ENCODE results near the gene NOL4L.

The NOL4L gene

DNA sequence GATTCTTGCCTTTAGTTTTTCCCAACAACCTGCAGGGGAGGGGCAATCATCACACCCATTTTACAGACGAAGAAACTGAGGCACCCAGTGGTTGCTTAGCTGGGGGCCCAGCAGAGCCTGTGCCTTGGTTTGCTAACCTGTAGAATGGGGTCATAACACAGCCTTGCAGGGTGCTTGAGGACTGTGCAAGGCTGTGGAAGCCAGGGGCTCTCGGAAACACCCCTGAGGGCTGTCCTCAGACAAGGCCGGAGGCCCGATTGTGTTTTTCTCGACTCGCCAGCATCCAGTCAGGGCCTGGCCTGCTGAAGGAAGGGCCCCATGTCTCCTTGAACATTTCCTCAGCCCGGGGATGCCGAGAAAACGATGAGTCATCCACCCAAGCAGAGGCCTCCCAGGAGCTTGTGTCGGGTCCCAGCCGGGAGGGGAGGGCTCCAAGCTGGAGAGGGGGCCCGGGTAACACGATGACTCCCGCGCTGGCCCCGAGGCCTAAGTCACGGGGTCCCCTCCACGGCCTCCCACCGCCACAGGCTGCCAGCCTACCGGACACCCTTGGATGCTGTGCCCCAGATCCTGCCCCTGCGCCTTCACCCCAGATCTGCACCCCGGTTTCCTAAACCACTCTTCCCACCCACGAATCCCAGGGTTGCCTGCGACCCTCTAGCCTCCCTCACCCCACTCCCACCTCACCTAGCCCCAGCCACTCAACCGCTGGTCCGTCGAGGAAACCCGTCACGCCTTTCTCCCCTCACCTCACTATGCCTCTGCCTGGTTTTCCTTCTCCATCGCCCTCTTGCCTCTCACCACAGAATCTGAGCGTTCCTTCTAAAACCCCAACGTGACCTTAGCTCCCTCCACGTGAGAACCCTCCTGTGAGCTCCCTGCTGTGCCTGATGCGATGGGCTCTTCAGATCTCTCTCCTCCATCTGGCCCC is 10.6 kb downstream of the NOL4L start:
- DNase-seq, result no peak

DNA sequence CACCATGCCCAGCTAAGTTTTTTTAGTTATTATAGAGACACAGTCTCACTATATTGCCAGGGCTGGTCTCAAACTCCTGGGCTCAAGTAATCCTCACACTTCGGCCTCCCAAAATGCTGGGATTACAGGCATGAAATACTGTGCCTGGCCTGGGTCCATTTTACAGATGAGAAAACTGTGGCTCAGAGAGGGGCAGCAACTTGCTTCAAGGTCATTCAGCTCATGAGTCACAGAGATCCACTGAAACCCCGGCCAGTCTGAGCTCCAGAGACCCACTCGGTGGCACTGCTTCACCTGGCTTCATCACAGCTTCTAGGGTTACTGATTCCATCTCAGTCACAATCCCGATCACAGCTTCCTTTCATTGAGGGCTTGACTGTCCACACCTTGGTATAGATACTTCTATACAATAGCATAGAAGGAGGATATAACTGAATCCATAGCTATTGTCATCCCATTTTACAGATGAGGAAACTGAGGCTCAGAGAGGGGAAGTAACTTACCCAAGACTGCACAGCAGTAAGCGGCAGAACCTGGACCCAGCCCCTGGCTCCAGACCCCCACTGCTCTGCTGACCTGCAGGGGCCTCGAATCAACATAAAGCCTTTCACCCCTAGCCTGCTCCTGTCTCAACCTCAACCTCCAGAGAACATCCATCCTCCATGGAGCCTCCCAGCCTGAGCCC is 11.8 kb downstream of the NOL4L start:
- no peak for DNase-seq

DNA sequence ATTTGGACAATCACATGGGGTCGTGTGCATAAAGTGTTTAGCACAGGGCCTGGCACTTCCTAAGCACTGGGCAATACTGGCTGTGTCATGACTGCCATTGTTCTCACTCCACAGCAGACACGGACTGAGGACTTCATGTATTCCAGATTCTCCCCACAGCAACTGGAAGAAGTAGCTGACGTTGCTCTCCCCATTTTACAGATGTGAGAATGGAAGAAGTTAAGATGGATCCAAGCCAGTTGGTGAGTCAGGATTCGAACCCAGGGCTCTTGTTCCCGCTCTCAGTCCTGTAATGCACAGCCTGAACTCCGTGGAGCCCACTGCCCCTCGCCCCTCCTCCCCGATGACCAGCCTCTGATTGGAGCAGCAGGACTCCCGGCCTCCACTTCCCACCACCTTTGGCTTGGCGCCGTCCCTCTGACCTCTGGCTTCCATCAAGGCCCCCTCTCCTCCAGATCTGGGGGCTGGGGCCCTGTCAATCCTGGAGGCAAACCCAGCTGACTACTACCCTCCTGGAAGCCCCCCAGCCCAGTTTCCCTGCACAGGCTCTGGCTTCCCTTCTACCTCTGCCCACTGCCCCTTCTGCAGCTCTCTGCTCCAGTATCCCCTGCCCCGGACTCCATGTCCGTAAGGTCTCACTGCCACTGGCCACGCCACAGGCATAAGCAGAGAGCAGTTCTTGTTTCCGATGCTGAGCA is 12.7 kb downstream of the NOL4L start:
- DNase-seq, result no peak

DNA sequence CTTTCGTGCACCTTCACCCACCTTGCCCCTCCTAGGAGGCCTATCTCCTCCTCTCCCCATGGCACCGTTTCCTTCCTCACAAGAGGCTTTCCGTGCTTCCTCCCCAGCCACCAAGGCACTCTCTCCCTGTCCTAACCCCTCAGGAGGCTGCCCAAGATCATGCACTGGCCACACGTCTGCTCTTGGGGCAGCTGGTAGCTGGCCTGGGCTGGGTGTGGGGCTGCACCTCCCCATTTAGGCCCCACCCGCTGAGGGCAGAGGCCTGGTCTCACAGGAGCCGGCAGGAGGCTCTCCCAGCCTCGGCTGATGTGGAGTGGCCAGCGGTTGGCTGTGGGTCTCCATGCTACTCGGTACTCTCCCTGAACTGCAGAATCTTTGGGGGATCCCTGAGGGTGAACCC is 13.6 kb downstream of the NOL4L start:
- no peak for DNase-seq

GRCh38 chr20:32570401-32571190 is 14.5 kb downstream of the NOL4L start:
- no peak for DNase-seq

GRCh38 chr20:32569380-32570305 is 15.5 kb downstream of the NOL4L start:
- DNase-seq, result no peak

- no peak for DNase-seq
Measured at GRCh38 chr20:32569018-32569379, 16.1 kb downstream of the NOL4L start.

DNA sequence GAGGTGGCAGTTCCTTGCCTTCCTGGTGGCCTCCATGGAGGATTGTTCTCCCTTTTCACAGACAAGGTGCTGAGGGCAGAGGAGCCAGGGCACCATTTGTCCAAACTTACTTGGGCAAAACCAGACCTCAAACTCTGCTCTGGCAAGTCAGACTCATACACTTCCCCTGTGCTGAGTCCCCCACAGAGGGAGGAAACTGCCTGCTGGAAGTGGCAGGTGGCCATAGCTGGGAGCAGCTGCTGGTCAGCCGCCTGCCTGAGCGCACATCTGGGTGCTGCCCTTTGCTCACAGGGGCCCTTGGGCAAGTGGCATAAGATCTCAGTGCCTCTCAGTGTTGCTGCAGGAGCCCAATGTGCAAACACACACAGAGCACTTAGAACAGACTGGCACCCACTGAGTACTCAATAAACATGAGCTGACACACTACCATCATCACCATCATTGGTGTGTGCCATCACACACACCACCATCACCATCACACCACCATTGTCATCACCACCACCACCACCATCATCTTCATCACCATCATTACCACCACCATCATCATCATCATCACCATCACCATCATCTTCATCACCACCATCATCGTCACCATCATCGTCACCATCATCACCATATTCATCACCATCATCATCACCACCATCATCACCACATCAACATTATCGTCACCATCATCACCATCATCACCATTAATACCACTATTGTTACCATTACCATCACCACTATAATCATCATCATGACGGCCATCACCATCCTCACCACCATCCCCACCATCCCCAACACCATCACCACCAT is 17.6 kb downstream of the NOL4L start:
- no peak for DNase-seq

DNA sequence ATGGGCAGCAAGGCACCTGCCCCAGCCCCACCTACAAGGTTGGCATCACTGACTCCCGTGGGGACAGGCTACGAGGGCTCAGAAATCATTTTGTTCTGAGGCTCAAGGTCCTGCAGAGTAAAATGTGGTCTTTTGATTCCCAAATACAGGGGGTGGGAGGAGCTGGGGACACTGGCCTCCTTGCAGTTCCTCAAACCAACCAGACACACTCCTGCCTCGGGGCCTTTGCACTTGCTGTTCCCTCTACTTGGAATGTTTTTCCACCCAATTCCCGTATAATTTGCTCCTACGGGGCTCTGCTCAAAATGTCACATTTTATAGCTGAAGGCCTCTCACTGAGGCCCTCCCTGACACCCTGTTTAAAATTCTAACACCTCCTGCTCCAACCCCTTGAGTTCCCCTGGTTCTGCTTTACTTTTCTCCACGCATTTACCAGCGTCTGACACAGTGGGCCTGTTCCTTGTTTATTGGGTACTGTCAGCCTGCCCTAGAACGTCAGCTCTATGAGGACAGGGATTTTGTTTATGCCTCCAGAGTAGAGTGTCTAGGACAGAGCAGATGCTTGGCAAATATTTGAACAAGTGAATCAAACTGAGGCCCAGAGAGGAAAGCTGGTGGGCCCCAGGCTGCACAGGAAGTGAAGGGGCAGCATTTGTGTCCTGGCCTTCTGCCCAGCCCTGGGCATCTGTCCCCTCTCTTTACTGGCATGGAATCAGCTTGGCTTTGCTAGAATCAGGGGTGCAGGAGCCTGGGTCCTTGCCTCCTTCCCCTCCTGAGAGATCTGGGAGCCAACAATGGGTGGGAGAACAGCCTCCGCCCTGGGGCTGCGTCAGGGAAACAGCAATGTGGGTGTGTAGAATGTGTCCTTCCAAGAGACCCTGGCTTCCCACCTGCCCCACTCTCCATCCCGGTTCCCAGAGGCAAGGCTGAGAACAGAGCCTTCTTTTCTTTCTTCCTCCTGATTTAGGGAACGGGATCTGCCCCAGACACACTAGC is 18.5 kb downstream of the NOL4L start:
- DNase-seq, result no peak

GRCh38 chr20:32565735-32566032 is 19.4 kb downstream of the NOL4L start:
- no peak for DNase-seq

DNA sequence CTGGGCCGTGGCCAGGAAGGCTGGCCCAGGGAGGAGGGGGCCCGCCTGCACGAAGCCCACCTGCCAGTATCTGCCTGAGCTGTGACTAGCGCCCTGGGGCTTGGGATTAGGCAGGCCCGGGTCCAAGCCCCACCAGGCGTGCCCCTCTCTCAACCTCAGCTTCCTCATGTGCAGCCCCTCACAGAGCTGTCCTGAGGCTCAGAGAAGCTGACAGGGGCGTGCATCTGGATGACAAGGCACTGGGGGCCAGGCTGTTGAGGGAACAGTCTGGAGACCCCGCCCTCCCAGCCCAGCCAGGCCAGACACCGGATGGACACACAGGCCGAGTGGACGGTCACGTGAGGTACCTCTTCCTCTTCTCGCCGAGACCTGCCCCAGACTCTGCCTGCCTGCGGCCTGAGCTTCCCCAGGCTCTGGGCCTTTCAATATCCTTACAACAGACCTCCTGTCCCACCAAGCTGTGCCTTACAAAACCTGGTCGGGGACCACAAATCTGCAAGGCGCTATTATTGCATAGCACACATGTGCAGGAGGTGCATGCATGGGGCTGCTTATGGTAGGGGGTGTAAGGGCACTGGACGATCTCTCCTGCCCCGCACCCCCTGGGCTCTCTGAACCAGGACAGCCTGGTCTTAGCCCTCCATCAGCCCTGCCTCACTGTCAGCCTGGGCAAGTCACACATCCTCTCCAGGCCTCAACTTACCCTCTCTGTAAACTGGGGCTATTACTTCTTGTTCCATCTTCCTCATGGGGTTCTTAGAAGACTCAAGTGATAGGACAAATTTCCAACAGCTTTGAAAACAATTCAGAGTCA is 20.0 kb downstream of the NOL4L start:
- DNase-seq, result no peak

- DNase-seq, result no peak
Measured at GRCh38 chr20:32564440-32564839, 20.7 kb downstream of the NOL4L start.

- no peak for DNase-seq
Measured at GRCh38 chr20:32563311-32564272, 21.5 kb downstream of the NOL4L start.

- DNase-seq, result no peak
Measured at GRCh38 chr20:32562495-32562911, 22.6 kb downstream of the NOL4L start.

DNA sequence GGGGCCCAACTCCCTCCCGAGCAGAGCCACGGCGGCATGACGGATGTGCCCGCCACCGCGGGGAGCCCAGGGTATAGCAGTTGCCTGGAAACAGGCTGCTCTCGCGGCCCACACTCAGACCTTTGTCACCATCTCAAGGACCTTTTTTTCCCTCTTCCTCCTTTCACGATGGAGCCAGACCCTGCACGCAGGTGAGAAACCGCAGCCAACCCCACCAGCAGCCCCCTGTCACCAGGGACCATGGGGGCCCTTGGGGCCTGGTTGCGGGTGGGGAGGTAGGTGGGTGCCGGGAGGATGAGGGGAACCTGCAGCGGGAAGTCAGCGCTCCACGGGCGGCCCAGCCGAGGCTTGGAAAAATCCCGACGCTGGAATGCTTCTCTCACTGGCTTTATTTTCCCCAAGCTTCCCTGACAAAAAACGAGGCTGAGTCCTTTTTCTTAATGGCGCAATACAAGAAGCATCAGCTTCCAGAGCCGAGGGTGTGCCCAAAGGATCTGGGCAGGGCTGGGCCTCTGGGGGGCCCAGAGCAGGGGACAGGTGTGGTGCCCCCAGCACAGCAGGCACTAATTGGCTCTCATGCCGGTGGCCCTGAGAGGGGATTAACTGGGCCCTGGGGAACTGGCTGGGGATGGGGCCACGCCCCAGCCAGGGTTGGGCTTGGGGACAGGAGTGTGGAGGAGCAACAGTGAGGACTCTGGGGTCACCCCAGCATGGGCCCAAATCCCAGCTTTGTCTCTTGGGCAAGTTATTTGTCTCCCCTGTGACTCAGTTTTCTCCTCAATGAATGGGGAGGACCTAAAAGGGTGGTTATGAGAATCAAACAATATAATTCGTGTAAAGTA is 23.9 kb downstream of the NOL4L start:
- no peak for DNase-seq

- no peak for DNase-seq
Measured at GRCh38 chr20:32560482-32560988, 24.6 kb downstream of the NOL4L start.

Data from activated CD4-positive, alpha-beta T cell treated with anti-CD3 and anti-CD28 coated beads, Interleukin-2, amount 50 U/mL, for 1 hour (primary cell).